Smooth muscle cell (in vitro differentiated cells): Measurements from ENCODE around the gene C17orf67. TPM values are rescaled to one million over a fixed set of nuclear protein-coding genes. Genes with fewer than 3 reads are reported as not detected.

ENCODE experiments used
- polyA plus RNA-seq: library from polyadenylated mRNA; unstranded; fragments of >200 nt; fragmentation: Nextera tagmentation; extraction: Ambion mirVana; gene quantifications from 2 replicates; pipeline ENCODE4 v1.2.1, GENCODE V29; 2016
- small RNA-seq: library from RNA; depleted of rRNA; stranded (forward); fragments of <200 nt; gene quantifications from one replicate; pipeline ENCODE3, GENCODE V24; 2014
- total RNA-seq: library from RNA; depleted of rRNA; stranded (reverse); fragments of >200 nt; gene quantifications from 2 replicates; pipeline ENCODE4 v1.2.3, GENCODE V29; 2014

C17orf67 gene
- total and polyA plus RNA-seq, 2 experiments from 2014 or later = 0.47 TPM; not detected in 1

Small RNA genes within 50 kb of the gene (small RNA-seq; reads per million reads assigned to genes)
- gene RNU6-1158P = not detected

Other genes with a start within 250 kb of the C17orf67 start
- gene NOG, start 240.2 kb downstream of the C17orf67 start, total RNA-seq = 7.7 and 13.6 TPM in 2 replicates
- 4.6 and 18.1 TPM in 2 replicates for gene NOG, start 240.2 kb downstream of the C17orf67 start, polyA plus RNA-seq
- 2.6 and 5.9 TPM in 2 replicates for gene DGKE, start 231 bp upstream of the C17orf67 start, total RNA-seq
- 1.2 and 1.5 TPM in 2 replicates for gene DGKE, start 231 bp upstream of the C17orf67 start, polyA plus RNA-seq
- gene TRIM25, start 80.1 kb upstream of the C17orf67 start, total RNA-seq = 7.1 and 14.0 TPM in 2 replicates
- gene TRIM25, start 80.1 kb upstream of the C17orf67 start, polyA plus RNA-seq = 2.6 and 4.2 TPM in 2 replicates
- 29.2 and 30.3 TPM in 2 replicates for gene COIL, start 127.1 kb upstream of the C17orf67 start, total RNA-seq
- gene COIL, start 127.1 kb upstream of the C17orf67 start, polyA plus RNA-seq = 15.5 and 20.3 TPM in 2 replicates
- 32.0 and 48.5 TPM in 2 replicates for gene SCPEP1, start 144.2 kb upstream of the C17orf67 start, total RNA-seq
- 37.0 and 42.8 TPM in 2 replicates for gene SCPEP1, start 144.2 kb upstream of the C17orf67 start, polyA plus RNA-seq